GM23338 (cell line): ENCODE results near the gene KCTD4. TPM values are rescaled to one million over a fixed set of nuclear protein-coding genes. Genes with fewer than 3 reads are reported as not detected.

Experiments
- ATAC-seq: fragments of 200-7000 bp; cut with Tn5 transposase; 3 replicates; pipeline ENCODE4 v1.9.1; 2020
- DNase-seq: peaks from one replicate; pipeline ENCODE4 v3.0.0-alpha.2; 2015; ENCODE audit warnings: low spot score
- H2AFZ ChIP-seq: fragments of 200-600 bp; sonication (generic); 2 replicates; pipeline ENCODE4 v1.8.0; 2016; ENCODE audit warnings: antibody characterized with exemption, mild to moderate bottlenecking, moderate library complexity
- H3F3A ChIP-seq: fragments of 200-600 bp; sonication (generic); replicated peaks from 2 replicates; pipeline ENCODE4 v1.8.0; 2017; ENCODE audit warnings: antibody characterized with exemption, mixed run types, low read depth
- H3K27ac ChIP-seq: fragments of 200-600 bp; sonication (generic); 2 replicates; pipeline ENCODE4 v1.6.1; 2016; ENCODE audit warnings: low read depth
- H3K27me3 ChIP-seq: fragments of 200-600 bp; sonication (generic); 2 replicates; pipeline ENCODE4 v1.8.0; 2016; ENCODE audit warnings: mild to moderate bottlenecking, mixed run types, moderate library complexity; ENCODE audit not compliant: insufficient read depth
- H3K36me3 ChIP-seq: fragments of 200-600 bp; sonication (generic); 2 replicates; pipeline ENCODE4 v1.8.0; 2016; ENCODE audit warnings: mild to moderate bottlenecking; ENCODE audit not compliant: insufficient read depth
- H3K4me1 ChIP-seq: fragments of 200-600 bp; sonication (generic); 2 replicates; pipeline ENCODE4 v1.8.0; 2016; ENCODE audit warnings: mild to moderate bottlenecking, moderate library complexity; ENCODE audit not compliant: insufficient read depth
- H3K4me2 ChIP-seq: fragments of 200-600 bp; sonication (generic); 2 replicates; pipeline ENCODE4 v1.7.1; 2017; ENCODE audit warnings: mixed run types
- H3K4me3 ChIP-seq: fragments of 200-600 bp; sonication (generic); 2 replicates; pipeline ENCODE4 v1.6.1; 2016; ENCODE audit warnings: mixed run types
- H3K79me2 ChIP-seq: fragments of 200-600 bp; sonication (generic); replicated peaks from 2 replicates; pipeline ENCODE4 v1.8.0; 2017; ENCODE audit warnings: mild to moderate bottlenecking; ENCODE audit not compliant: insufficient read depth
- H3K9me2 ChIP-seq: fragments of 200-600 bp; sonication (generic); 2 replicates; pipeline ENCODE4 v1.8.0; 2017; ENCODE audit not compliant: insufficient read depth
- H4K20me1 ChIP-seq: fragments of 200-600 bp; sonication (generic); replicated peaks from 2 replicates; pipeline ENCODE4 v1.8.0; 2017; ENCODE audit warnings: mild to moderate bottlenecking; ENCODE audit not compliant: insufficient read depth
- H3K27ac Mint-ChIP-seq: 2 replicates; pipeline ENCODE4 v1.8.0; 2020; ENCODE audit warnings: inconsistent platforms, mild to moderate bottlenecking, moderate library complexity, mixed read lengths
- H3K27me3 Mint-ChIP-seq: 3 replicates; pipeline ENCODE4 v1.8.0; 2022; ENCODE audit warnings: low read depth, mild to moderate bottlenecking, moderate library complexity, mixed read lengths, inconsistent platforms; ENCODE audit not compliant: insufficient read depth, poor library complexity
- H3K36me3 Mint-ChIP-seq: 3 replicates; pipeline ENCODE4 v1.8.0; 2021; ENCODE audit warnings: low read depth, mild to moderate bottlenecking, inconsistent platforms, moderate library complexity, mixed read lengths
- H3K4me1 Mint-ChIP-seq: 3 replicates; pipeline ENCODE4 v1.8.0; 2020; ENCODE audit warnings: mild to moderate bottlenecking, inconsistent platforms, mixed read lengths
- H3K4me3 Mint-ChIP-seq: 3 replicates; pipeline ENCODE4 v1.8.0; 2021; ENCODE audit warnings: moderate library complexity, mild to moderate bottlenecking, inconsistent platforms, mixed read lengths
- H3K9me3 Mint-ChIP-seq: 3 replicates; pipeline ENCODE4 v1.8.0; 2020; ENCODE audit warnings: moderate library complexity, mild to moderate bottlenecking, inconsistent platforms, mixed read lengths
- CREB1 ChIP-seq: fragments of 250-450 bp; sonication (Bioruptor Pico); IDR thresholded peaks from 2 replicates; pipeline ENCODE4 v1.5.0; 2020; ENCODE audit warnings: low read depth, mild to moderate bottlenecking, moderate library complexity
- CTCF ChIP-seq, 2 experiments: fragments of 200-600 bp in 1 of 2; sonication (generic) in 1 of 2; conservative IDR thresholded peaks; 2 replicates each; pipeline versions ENCODE4 v1.5.1 to v1.6.1; 2016 to 2017; ENCODE audit warnings: antibody characterized with exemption in 2 of 2, low read depth in 2 of 2, mild to moderate bottlenecking in 2 of 2, moderate library complexity in 1 of 2
- ETS1 ChIP-seq: IDR thresholded peaks from 2 replicates; pipeline ENCODE4 v1.6.1; 2016; ENCODE audit warnings: antibody characterized with exemption
- EZH2 ChIP-seq: fragments of 200-600 bp; sonication (generic); IDR thresholded peaks from one replicate; pipeline ENCODE4 v1.8.0; 2017; ENCODE audit warnings: antibody characterized with exemption, mild to moderate bottlenecking, low read depth; ENCODE audit not compliant: unreplicated experiment
- EZH2phosphoT487 ChIP-seq: fragments of 200-600 bp; sonication (generic); IDR thresholded peaks from one replicate; pipeline ENCODE4 v1.8.1; 2018; ENCODE audit warnings: antibody characterized with exemption; ENCODE audit not compliant: unreplicated experiment
- JUNB ChIP-seq: IDR thresholded peaks from one replicate; pipeline ENCODE4 v1.6.1; 2016; ENCODE audit warnings: antibody characterized with exemption; ENCODE audit not compliant: unreplicated experiment
- NANOG ChIP-seq: IDR thresholded peaks from 2 replicates; pipeline ENCODE4 v1.6.1; 2016; ENCODE audit warnings: antibody characterized with exemption, borderline replicate concordance
- POLR2AphosphoS5 ChIP-seq: IDR thresholded peaks from 2 replicates; pipeline ENCODE4 v1.6.1; 2016; ENCODE audit warnings: antibody characterized with exemption, low read depth
- REST ChIP-seq: IDR thresholded peaks from one replicate; pipeline ENCODE4 v1.6.1; 2018; ENCODE audit warnings: antibody characterized with exemption; ENCODE audit not compliant: unreplicated experiment
- STAT1 ChIP-seq: IDR thresholded peaks from one replicate; pipeline ENCODE4 v1.6.1; 2016; ENCODE audit warnings: antibody characterized with exemption; ENCODE audit not compliant: unreplicated experiment
- ZNF114 ChIP-seq: fragments of 250-450 bp; sonication (Bioruptor Pico); IDR thresholded peaks from 2 replicates; pipeline ENCODE4 v1.5.0; 2020; ENCODE audit warnings: mild to moderate bottlenecking, moderate library complexity
- ZNF331 ChIP-seq: fragments of 250-450 bp; sonication (Bioruptor Pico); IDR thresholded peaks from 2 replicates; pipeline ENCODE4 v1.5.0; 2020; ENCODE audit warnings: low read depth, mild to moderate bottlenecking, moderate library complexity
- ZNF462 ChIP-seq: fragments of 250-450 bp; sonication (Bioruptor Pico); IDR thresholded peaks from 2 replicates; pipeline ENCODE4 v1.5.0; 2020; ENCODE audit warnings: mild to moderate bottlenecking, moderate library complexity
- polyA plus RNA-seq: library from polyadenylated mRNA; unstranded; fragments of >200 nt; fragmentation: Nextera tagmentation; extraction: Ambion mirVana; gene quantifications from 2 replicates; pipeline ENCODE4 v1.2.1, GENCODE V29; 2016
- total RNA-seq: library from RNA; depleted of rRNA; stranded (reverse); fragments of >200 nt; shearing (Covaris generic); gene quantifications from 2 replicates; pipeline ENCODE4 v1.2.3, GENCODE V29; 2014

KCTD4 gene
- total and polyA plus RNA-seq, 2 experiments from 2014 or later: 0.24 TPM; not detected in 1

- no peaks in the 10 kb centered on the region for H4K20me1 ChIP-seq
- no peaks in the 10 kb centered on the region; the same call in 2 of the 3 replicates for H3K9me3 Mint-ChIP-seq
- peaks cover 11% of the 10 kb centered on the region for H3K4me1 Mint-ChIP-seq
- H3K27me3 ChIP-seq: no peaks in the 10 kb centered on the region
- H3K36me3 Mint-ChIP-seq: peaks cover 2% of the 10 kb centered on the region; the same call in 1 of the 3 replicates
- peaks cover 17% of the 10 kb centered on the region; the same call in 1 of the 2 replicates for H3K79me2 ChIP-seq
- H3K4me2 ChIP-seq: no peak overlapping the region
- H3K27ac Mint-ChIP-seq: no peak overlapping the region
- no peak for DNase-seq
- no peak overlapping the region for H3K27ac ChIP-seq
- H3K9me2 ChIP-seq: no peaks in the 10 kb centered on the region
- no peak overlapping the region for H3K4me3 ChIP-seq
- TF ChIP-seq ZNF114 (CRISPR knock-in tag) (no peak), EZH2phosphoT487 (no peak), CTCF (conservative IDR thresholded peaks at IDR 0.05; ENCODE audit: low read depth in 2 of 2) (no peak), CREB1 (CRISPR knock-in tag) (no peak), STAT1 (no peak), ETS1 (no peak), POLR2AphosphoS5 (no peak), ZNF331 (CRISPR knock-in tag) (no peak), REST (no peak), JUNB (no peak), ZNF462 (CRISPR knock-in tag) (no peak), EZH2 (no peak), NANOG (no peak)
- H3K4me3 Mint-ChIP-seq: no peak overlapping the region
- peaks cover 3% of the 10 kb centered on the region for H3K27me3 Mint-ChIP-seq
- no peak overlapping the region for H2AFZ ChIP-seq
- no peaks in the 10 kb centered on the region for H3K36me3 ChIP-seq
- peak; percentile 80 for ATAC-seq
- H3K4me1 ChIP-seq: no peaks in the 10 kb centered on the region
- no peaks in the 10 kb centered on the region for H3F3A ChIP-seq
These were observed 42.2 kb upstream of the KCTD4 start for GRCh38 chr13:45243077-45243476.
